Measurements from ENCODE around the gene TM4SF20.
"Not testable (repeated sequence)": the region's sequence is repeated elsewhere in the genome, so short reads cannot be mapped to it uniquely, and the experiment has no call there.

The TM4SF20 gene

GRCh38 chr2:227398684-227399670 is 19.9 kb upstream of the TM4SF20 start:
- no peak for DNase-seq

GRCh38 chr2:227397562-227397961 is 18.5 kb upstream of the TM4SF20 start:
- DNase-seq: no peak

GRCh38 chr2:227395556-227395955 is 16.4 kb upstream of the TM4SF20 start:
- no peak for DNase-seq

- DNase-seq: no peak
Measured at GRCh38 chr2:227394401-227394800, 15.3 kb upstream of the TM4SF20 start.

- no peak for DNase-seq
Measured at GRCh38 chr2:227390468-227391256, 11.6 kb upstream of the TM4SF20 start.

GRCh38 chr2:227389661-227390060 is 10.6 kb upstream of the TM4SF20 start:
- DNase-seq: no peak

GRCh38 chr2:227389231-227389630 is 10.1 kb upstream of the TM4SF20 start:
- no peak for DNase-seq

- no peak for DNase-seq
Measured at GRCh38 chr2:227388537-227389011, 9.5 kb upstream of the TM4SF20 start.

- DNase-seq: not testable (repeated sequence)
Measured at GRCh38 chr2:227387583-227387982, 8.5 kb upstream of the TM4SF20 start, which contains the start of gene SCYGR1. SCYGR1 (minus strand) TSS chr2:227387949; CDS start chr2:227387949, 0 bp downstream.

- no peak for DNase-seq
Measured at GRCh38 chr2:227386630-227387029, 7.5 kb upstream of the TM4SF20 start.

GRCh38 chr2:227383686-227384085 is 4.6 kb upstream of the TM4SF20 start:
- DNase-seq: no peak

- not testable (repeated sequence) for DNase-seq
Measured at GRCh38 chr2:227382241-227382835, 3.2 kb upstream of the TM4SF20 start.

- DNase-seq: no peak
Measured at GRCh38 chr2:227378371-227378782, 729 bp downstream of the TM4SF20 start.

- DNase-seq: no peak
Measured at GRCh38 chr2:227377467-227378351, 1.4 kb downstream of the TM4SF20 start.

- DNase-seq: no peak
Measured at GRCh38 chr2:227376656-227377396, 2.3 kb downstream of the TM4SF20 start.

- DNase-seq: no peak
Measured at GRCh38 chr2:227374158-227374557, 4.9 kb downstream of the TM4SF20 start.

- no peak for DNase-seq
Measured at GRCh38 chr2:227373389-227373788, 5.7 kb downstream of the TM4SF20 start.

- DNase-seq: no peak
Measured at GRCh38 chr2:227370791-227371312, 8.3 kb downstream of the TM4SF20 start.

- no peak for DNase-seq
Measured at GRCh38 chr2:227370092-227370491, 9.0 kb downstream of the TM4SF20 start.

GRCh38 chr2:227368574-227368973 is 10.5 kb downstream of the TM4SF20 start:
- DNase-seq: no peak

GRCh38 chr2:227367427-227367795 is 11.7 kb downstream of the TM4SF20 start:
- DNase-seq: no peak

All from KG1 (cell line).